Stimulated activated effector memory CD8-positive, alpha-beta T cell treated with anti-CD3 and anti-CD28 coated beads, Interleukin-12 subunit alpha, Interleukin-12 subunit beta, amount 100 ng/mL, for 72 hours (primary cell): ENCODE results near the gene TAF3.

ENCODE experiments used
- ATAC-seq: fragments of 150-1000 bp; cut with Tn5 transposase; 2 replicates; pipeline ENCODE4 v1.10.0; 2021
- DNase-seq, 2 donors: peaks; one replicate each; pipeline ENCODE4 v3.0.0; 2021 to 2022; ENCODE audit warnings: low spot score in 2 of 2
- H3K27ac Mint-ChIP-seq: one replicate; pipeline ENCODE4 v1.8.0; 2022; ENCODE audit warnings: mild to moderate bottlenecking, mixed read lengths
- H3K36me3 Mint-ChIP-seq: one replicate; pipeline ENCODE4 v1.8.0; 2022; ENCODE audit warnings: mild to moderate bottlenecking, mixed read lengths
- H3K4me1 Mint-ChIP-seq: one replicate; pipeline ENCODE4 v1.8.0; 2022; ENCODE audit warnings: mixed read lengths
- H3K4me3 Mint-ChIP-seq: one replicate; pipeline ENCODE4 v1.8.0; 2022; ENCODE audit warnings: mild to moderate bottlenecking, mixed read lengths
- H3K9me3 Mint-ChIP-seq: one replicate; pipeline ENCODE4 v1.8.0; 2022; ENCODE audit warnings: mixed read lengths

The TAF3 gene

GRCh38 chr10:8052341-8052955 is 234.1 kb downstream of the TAF3 start:
- H3K36me3 Mint-ChIP-seq = peaks cover 46% of the 10 kb centered on the region

GRCh38 chr10:8052956-8053445 is 234.7 kb downstream of the TAF3 start:
- Mint-ChIP-seq H3K4me1 (peaks cover 52% of the 10 kb centered on the region), H3K4me3 (peak overlapping the region; percentile 81), H3K9me3 (no peaks in the 10 kb centered on the region), H3K36me3 (peaks cover 51% of the 10 kb centered on the region), H3K27ac (peak overlapping the region; percentile 95)
- ATAC-seq (no peak), DNase-seq (no peak)

More at GRCh38 chr10:8052341-8052955, 234.1 kb downstream of the TAF3 start:
- peaks cover 52% of the 10 kb centered on the region for H3K4me1 Mint-ChIP-seq
- no peaks in the 10 kb centered on the region for H3K9me3 Mint-ChIP-seq
- ATAC-seq (no peak), DNase-seq (no peak)
- peak overlapping the region; percentile 9 for H3K27ac Mint-ChIP-seq
- peak overlapping the region; percentile 81 for H3K4me3 Mint-ChIP-seq

GRCh38 chr10:8053446-8054243 is 235.3 kb downstream of the TAF3 start:
- H3K27ac Mint-ChIP-seq = peak overlapping the region; percentile 95
- H3K9me3 Mint-ChIP-seq = no peaks in the 10 kb centered on the region
- peak overlapping the region; percentile 81 for H3K4me3 Mint-ChIP-seq
- peak; percentile 75 for ATAC-seq
- H3K4me1 Mint-ChIP-seq = peaks cover 52% of the 10 kb centered on the region
- DNase-seq = peak; percentile 93 to 96
- H3K36me3 Mint-ChIP-seq = peaks cover 58% of the 10 kb centered on the region

- peaks cover 52% of the 10 kb centered on the region for H3K4me1 Mint-ChIP-seq
- peak overlapping the region; percentile 81 for H3K4me3 Mint-ChIP-seq
- peaks cover 63% of the 10 kb centered on the region for H3K36me3 Mint-ChIP-seq
- peak overlapping the region; percentile 95 for H3K27ac Mint-ChIP-seq
- H3K9me3 Mint-ChIP-seq = no peaks in the 10 kb centered on the region
- ATAC-seq = peak; percentile 5
- DNase-seq = peak in 1 of 2 donors; percentile 84
Measured at GRCh38 chr10:8054244-8054493, 235.9 kb downstream of the TAF3 start.

GRCh38 chr10:8054494-8055407 is 236.4 kb downstream of the TAF3 start, which contains the start of gene GATA3:
Gene GATA3 (plus strand): TSS chr10:8054688. CDS start chr10:8055656, 968 bp downstream.
- DNase-seq (peak; percentile 62 to 89), ATAC-seq (peak; percentile 68)
- Mint-ChIP-seq H3K4me1 (peaks cover 56% of the 10 kb centered on the region), H3K9me3 (no peaks in the 10 kb centered on the region), H3K36me3 (peaks cover 69% of the 10 kb centered on the region), H3K27ac (peak within 1 kb of the TSS; percentile 95), H3K4me3 (peak within 1 kb of the TSS; percentile 81)

- H3K36me3 Mint-ChIP-seq = peaks cover 78% of the 10 kb centered on the region
- H3K4me1 Mint-ChIP-seq = peaks cover 66% of the 10 kb centered on the region
Measured at GRCh38 chr10:8055420-8056349, 237.4 kb downstream of the TAF3 start.

GRCh38 chr10:8056378-8056777 is 238.1 kb downstream of the TAF3 start:
- Mint-ChIP-seq H3K4me1 (peaks cover 73% of the 10 kb centered on the region), H3K36me3 (peaks cover 85% of the 10 kb centered on the region)
- DNase-seq = no peak

More at GRCh38 chr10:8055420-8056349, 237.4 kb downstream of the TAF3 start:
- peak; percentile 24 for ATAC-seq
- Mint-ChIP-seq H3K27ac (peak overlapping the region; percentile 95), H3K4me3 (peak overlapping the region; percentile 81), H3K9me3 (no peaks in the 10 kb centered on the region)
- peak in 1 of 2 donors; percentile 83 for DNase-seq

GRCh38 chr10:8056871-8057331 is 238.6 kb downstream of the TAF3 start:
- ATAC-seq = peak; percentile 25
- H3K27ac Mint-ChIP-seq = peak overlapping the region; percentile 95
- peaks cover 77% of the 10 kb centered on the region for H3K4me1 Mint-ChIP-seq
- H3K9me3 Mint-ChIP-seq = no peaks in the 10 kb centered on the region
- H3K36me3 Mint-ChIP-seq = peaks cover 90% of the 10 kb centered on the region
- DNase-seq = peak in 1 of 2 donors; percentile 78
- peak overlapping the region; percentile 81 for H3K4me3 Mint-ChIP-seq

More at GRCh38 chr10:8056378-8056777, 238.1 kb downstream of the TAF3 start:
- Mint-ChIP-seq H3K27ac (peak overlapping the region; percentile 95), H3K4me3 (peak overlapping the region; percentile 81), H3K9me3 (no peaks in the 10 kb centered on the region)
- no peak for ATAC-seq

- peaks cover 92% of the 10 kb centered on the region for H3K36me3 Mint-ChIP-seq
- ATAC-seq = no peak
- H3K4me1 Mint-ChIP-seq = peaks cover 77% of the 10 kb centered on the region
- peak overlapping the region; percentile 95 for H3K27ac Mint-ChIP-seq
- peak overlapping the region; percentile 81 for H3K4me3 Mint-ChIP-seq
- DNase-seq = no peak
- no peaks in the 10 kb centered on the region for H3K9me3 Mint-ChIP-seq
Measured at GRCh38 chr10:8057636-8058273, 239.4 kb downstream of the TAF3 start.

GRCh38 chr10:8058274-8059111 is 240.2 kb downstream of the TAF3 start:
- Mint-ChIP-seq H3K27ac (peak overlapping the region; percentile 95), H3K36me3 (peaks cover 94% of the 10 kb centered on the region), H3K9me3 (no peaks in the 10 kb centered on the region), H3K4me1 (peaks cover 77% of the 10 kb centered on the region), H3K4me3 (peak overlapping the region; percentile 81)
- no peak for DNase-seq
- ATAC-seq = no peak

GRCh38 chr10:8059191-8059936 is 241.1 kb downstream of the TAF3 start:
- Mint-ChIP-seq H3K9me3 (no peaks in the 10 kb centered on the region), H3K4me1 (peaks cover 78% of the 10 kb centered on the region), H3K27ac (peak overlapping the region; percentile 95), H3K4me3 (peak overlapping the region; percentile 81), H3K36me3 (peaks cover 94% of the 10 kb centered on the region)
- no peak for ATAC-seq
- no peak for DNase-seq

GRCh38 chr10:8060010-8060703 is 241.9 kb downstream of the TAF3 start:
- Mint-ChIP-seq H3K36me3 (peaks cover 94% of the 10 kb centered on the region), H3K4me3 (peak overlapping the region; percentile 81), H3K4me1 (peaks cover 84% of the 10 kb centered on the region), H3K9me3 (no peaks in the 10 kb centered on the region), H3K27ac (peak overlapping the region; percentile 95)
- ATAC-seq (peak; percentile 51), DNase-seq (peak in 1 of 2 donors; percentile 80)
